A673 (cell line): Measurements from ENCODE around the gene TSPAN7. TPM values are rescaled to one million over a fixed set of nuclear protein-coding genes. Genes with fewer than 3 reads are reported as not detected.

Experiments
- total RNA-seq: library from RNA; stranded (reverse); gene quantifications from 2 replicates; pipeline ENCODE4 v1.2.3, GENCODE V29; 2021

The TSPAN7 gene
- total RNA-seq, 1 experiment from 2014 or later: 0.26 TPM

Other genes starting within 250 kb of the TSPAN7 start
- gene RPGR, start 234.0 kb upstream of the TSPAN7 start, total RNA-seq: 12.3 and 15.1 TPM in 2 replicates
- not detected in 2 replicates for gene OTC, start 208.9 kb upstream of the TSPAN7 start, total RNA-seq
- gene MID1IP1, start 239.9 kb downstream of the TSPAN7 start, total RNA-seq: 49.9 and 53.8 TPM in 2 replicates